GM19324 (cell line): Measurements from ENCODE around the gene TMBIM1.

Experiments used
- ATAC-seq: cut with Tn5 transposase; IDR thresholded peaks from one replicate; pipeline ENCODE4 v1.9.1; 2021; ENCODE audit warnings: mild to moderate bottlenecking, moderate library complexity; ENCODE audit not compliant: unreplicated experiment, low FRiP score

The TMBIM1 gene

GRCh38 chr2:218292048-218293014, at the start of gene TMBIM1:
Gene TMBIM1 (minus strand): TSS chr2:218292503. CDS start chr2:218282141, 10,362 bp downstream.
- peak; percentile 72 for ATAC-seq

GRCh38 chr2:218341381-218341780, 49.1 kb upstream of the TMBIM1 start:
- no peak for ATAC-seq

DNA sequence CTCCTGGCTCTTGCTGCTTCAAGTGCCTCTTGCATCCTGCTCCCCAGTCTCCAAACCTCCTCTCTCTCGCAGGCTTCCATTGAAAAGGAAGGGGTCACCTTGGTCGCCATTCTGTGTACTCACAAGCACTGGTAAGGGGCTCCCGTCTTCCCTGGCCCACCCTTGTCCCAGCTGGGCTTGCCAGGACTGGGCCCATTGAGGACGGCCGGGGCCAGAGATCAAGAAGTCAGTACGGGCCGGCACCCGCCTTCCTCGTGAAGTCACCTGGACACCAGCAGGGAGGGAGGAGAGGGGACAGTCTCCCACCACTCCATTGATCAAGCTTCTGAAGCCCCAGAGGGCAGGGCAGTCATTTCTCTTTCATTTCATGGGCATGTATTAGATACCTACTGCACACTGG, 48.4 kb upstream of the TMBIM1 start:
- ATAC-seq: no peak

- ATAC-seq: no peak
Measured at GRCh38 chr2:218334531-218334930, 42.2 kb upstream of the TMBIM1 start.

GRCh38 chr2:218332920-218333645, 40.8 kb upstream of the TMBIM1 start:
- ATAC-seq: no peak

GRCh38 chr2:218332288-218332687, 40.0 kb upstream of the TMBIM1 start:
- no peak for ATAC-seq

DNA sequence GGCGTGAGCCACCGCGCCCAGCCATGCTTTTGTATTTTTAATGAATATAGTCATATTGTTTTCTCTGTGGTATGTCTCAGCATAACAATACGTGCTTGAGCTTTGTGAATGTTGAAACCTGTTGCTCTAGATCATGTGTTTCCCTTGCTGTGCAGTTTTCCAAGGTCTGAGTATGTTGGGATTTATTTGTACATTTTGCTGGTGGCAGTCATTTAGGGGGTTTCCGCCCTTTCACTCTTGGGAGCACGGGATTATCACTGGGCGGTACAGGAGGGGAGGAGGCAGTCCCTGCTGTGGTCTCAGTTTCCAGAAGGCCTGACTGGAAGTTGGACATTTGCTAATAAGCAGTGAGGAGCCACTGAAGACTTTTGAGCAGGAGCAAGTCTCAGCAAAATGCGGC, 39.4 kb upstream of the TMBIM1 start:
- ATAC-seq: no peak

DNA sequence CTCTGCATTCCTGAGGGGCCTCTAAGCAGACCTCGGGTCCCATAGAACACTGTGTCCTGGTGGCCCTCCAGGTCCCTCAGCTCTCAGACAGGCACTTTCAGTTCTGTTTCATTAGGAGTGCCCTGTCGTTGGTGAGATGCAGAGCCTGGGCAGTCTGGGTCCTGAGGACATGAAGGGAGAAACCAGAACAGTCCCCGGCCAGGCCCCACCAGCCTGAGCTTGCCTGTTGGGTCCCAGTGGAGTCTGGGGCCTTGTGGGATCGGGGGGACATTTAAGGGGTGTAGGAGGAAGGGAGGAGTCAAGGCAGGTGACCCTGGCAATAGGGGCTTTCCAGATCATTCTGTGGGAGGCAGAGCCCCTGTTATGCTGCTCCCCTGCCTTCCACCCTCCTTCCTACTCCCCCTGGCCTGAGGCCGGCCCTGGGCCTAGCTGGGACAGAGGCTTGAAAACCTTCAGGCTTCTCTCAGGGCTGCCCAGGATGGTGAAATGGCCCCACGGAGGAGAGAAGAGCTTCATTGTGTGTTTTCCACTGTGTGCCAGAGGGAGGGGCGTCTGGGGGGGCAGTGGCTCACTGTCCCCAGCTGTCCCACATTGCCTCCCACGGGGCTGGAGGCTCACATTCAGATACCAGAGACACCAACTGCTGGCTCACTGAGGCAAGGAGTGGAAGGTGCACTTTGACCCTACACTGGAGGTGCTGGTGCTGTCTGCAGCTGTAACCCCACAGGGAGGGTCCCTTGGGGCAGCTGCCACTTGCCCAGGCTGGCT, 37.7 kb upstream of the TMBIM1 start:
- no peak for ATAC-seq

DNA sequence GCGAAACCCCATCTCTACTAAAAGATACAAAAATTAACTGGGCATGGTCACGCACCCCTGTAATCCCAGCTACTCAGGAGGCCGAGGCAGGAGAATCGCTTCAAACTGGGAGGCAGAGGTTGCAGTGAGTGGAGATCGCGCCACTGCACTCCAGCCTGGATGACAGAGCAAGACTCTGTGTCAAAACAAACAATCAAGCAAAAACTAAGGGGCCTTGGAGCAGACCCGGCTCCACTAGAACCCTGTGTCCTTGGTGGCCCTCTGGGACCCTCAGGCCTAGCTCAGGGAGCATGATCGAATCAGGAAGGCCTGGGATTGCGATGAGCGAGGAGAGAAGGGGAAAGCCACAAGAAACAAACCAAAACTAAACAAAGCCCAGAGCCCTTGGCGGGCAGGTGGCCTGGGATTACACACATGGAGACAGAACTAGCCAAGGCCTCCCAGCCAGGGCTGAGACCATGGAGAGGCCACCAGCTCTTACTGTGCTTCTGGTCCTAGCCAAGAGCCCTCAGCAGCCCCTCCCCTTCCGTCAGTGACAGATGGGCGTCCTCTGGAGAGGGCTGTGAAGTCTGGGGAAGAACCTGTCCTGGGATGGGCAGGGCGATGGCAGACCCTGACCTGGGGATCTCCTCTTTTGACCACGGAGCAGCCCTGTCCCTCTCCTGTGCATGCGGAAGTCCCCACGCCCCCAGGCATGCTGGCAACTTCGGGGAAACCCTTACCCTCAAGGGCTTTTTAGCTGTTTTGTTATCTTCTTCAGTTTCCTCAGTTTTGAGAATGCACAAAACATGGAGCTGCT, 36.9 kb upstream of the TMBIM1 start:
- ATAC-seq: no peak

DNA sequence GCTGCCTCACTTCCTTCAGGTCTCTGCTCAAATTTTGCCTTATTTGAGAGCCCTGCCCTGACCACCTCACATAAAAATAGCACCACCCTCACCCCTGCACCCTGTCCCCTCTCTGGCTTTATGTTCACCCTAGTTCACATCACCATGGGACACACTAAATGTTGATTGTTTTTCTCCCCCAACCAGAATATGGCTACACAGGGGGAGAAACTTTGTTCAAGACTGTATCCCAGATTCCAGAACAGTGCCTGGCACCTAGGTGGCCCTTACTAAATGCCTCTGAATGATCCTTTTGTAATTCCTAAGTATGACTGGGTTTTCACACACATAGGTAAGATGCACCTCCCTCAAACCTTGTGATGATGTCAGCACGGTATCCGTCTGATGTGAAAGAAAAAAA, 36.0 kb upstream of the TMBIM1 start:
- ATAC-seq: no peak

- ATAC-seq: no peak
Measured at GRCh38 chr2:218327451-218328210, 35.3 kb upstream of the TMBIM1 start.

DNA sequence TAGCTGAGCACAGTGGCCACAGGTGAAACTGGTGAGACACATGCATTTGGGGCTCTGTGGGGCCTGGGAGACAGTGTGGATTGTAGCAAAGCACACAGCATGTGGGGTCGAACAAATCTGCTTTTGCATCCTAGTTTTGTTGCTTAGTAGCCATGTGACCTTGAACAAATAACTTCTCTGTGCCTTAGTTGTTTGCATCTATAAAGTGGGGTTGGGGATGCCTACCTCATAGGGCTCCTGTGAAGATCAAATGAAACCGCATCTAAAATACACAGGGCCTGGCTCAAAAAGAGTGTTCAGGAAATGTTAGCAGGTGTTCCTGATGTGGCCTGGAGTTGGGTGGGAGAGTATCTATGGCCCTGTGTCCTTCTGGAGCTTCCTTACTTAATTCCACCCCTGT, 34.0 kb upstream of the TMBIM1 start:
- ATAC-seq: no peak

DNA sequence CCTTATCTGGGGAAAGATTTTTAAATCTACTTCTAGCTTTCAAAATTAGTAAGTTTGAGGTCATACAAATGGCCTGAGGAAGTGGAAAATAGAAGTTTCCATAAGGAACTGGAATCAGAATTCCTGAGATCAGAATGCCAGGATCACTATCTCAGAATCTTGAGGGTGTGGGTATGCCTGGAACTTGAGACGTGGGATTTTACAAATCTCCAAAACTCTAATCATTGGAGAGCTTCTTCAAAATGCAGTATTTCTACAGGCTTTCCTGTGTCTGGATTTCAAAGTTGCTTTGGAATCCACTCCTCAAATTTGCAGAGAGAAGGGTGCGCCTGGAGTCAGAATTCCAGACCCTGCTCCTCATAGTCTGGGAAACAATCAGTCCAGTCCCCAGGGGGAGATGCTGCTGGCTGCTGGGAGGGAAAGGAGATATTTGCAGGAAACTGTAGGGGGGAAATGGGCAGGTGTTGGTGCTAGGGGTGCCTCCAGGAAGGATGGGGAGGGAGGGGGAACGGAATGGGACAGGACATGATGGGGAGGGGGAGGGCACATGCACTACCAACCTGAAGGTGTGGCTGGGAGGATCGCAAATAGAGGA, 33.4 kb upstream of the TMBIM1 start:
- ATAC-seq: no peak

- no peak for ATAC-seq
Measured at GRCh38 chr2:218323526-218324472, 31.5 kb upstream of the TMBIM1 start.

- ATAC-seq: peak; percentile 75
Measured at GRCh38 chr2:218322768-218323525, 30.6 kb upstream of the TMBIM1 start.

GRCh38 chr2:218320704-218321336, 28.5 kb upstream of the TMBIM1 start:
- ATAC-seq: no peak
